ENCODE data around the gene BCAS3.

DNA sequence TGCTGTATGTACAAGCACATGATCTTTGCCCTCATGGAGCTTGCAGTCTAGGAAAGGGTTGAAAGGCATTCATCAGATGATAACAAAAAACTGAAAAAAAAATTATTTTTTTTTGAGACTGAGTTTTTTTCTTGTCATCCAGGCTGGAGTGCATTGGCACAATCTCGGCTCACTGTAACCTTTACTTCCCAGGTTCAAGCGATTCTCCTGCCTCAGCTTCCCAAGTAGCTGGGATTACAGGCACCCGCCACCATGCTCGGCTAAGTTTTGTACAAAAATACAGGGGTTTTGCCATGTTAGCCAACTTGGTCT is 38.7 kb upstream of the BCAS3 start:
- TF ChIP-seq, protein P1, sequence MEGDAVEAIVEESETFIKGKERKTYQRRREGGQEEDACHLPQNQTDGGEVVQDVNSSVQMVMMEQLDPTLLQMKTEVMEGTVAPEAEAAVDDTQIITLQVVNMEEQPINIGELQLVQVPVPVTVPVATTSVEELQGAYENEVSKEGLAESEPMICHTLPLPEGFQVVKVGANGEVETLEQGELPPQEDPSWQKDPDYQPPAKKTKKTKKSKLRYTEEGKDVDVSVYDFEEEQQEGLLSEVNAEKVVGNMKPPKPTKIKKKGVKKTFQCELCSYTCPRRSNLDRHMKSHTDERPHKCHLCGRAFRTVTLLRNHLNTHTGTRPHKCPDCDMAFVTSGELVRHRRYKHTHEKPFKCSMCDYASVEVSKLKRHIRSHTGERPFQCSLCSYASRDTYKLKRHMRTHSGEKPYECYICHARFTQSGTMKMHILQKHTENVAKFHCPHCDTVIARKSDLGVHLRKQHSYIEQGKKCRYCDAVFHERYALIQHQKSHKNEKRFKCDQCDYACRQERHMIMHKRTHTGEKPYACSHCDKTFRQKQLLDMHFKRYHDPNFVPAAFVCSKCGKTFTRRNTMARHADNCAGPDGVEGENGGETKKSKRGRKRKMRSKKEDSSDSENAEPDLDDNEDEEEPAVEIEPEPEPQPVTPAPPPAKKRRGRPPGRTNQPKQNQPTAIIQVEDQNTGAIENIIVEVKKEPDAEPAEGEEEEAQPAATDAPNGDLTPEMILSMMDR (IDR thresholded peaks at IDR 0.05), result peak; percentile 46
- TF ChIP-seq EZH2 (IDR thresholded peaks at IDR 0.05; ENCODE audit: borderline replicate concordance, insufficient read depth, low read depth, low read length, poor library complexity, severe bottlenecking), result no peak
